GM12874 (cell line): ENCODE measurements around the gene RASSF7.

Source experiments
- CTCF ChIP-seq: IDR thresholded peaks from 2 replicates; pipeline ENCODE4 v1.5.1; 2011; ENCODE audit warnings: low read depth, mild to moderate bottlenecking, control low read depth, low read length, moderate library complexity; ENCODE audit not compliant: insufficient read depth

Gene RASSF7

GRCh38 chr11:520428-521176 lies 40.2 kb upstream of the RASSF7 start:
- no peak for TF ChIP-seq CTCF

GRCh38 chr11:521177-521688 lies 39.5 kb upstream of the RASSF7 start:
- TF ChIP-seq CTCF = no peak

- TF ChIP-seq CTCF = no peak
These were observed 34.6 kb upstream of the RASSF7 start for GRCh38 chr11:526192-526591.

- no peak for TF ChIP-seq CTCF
These were observed 32.5 kb upstream of the RASSF7 start for GRCh38 chr11:528166-528814.

GRCh38 chr11:528815-529727 lies 31.7 kb upstream of the RASSF7 start:
- no peak for TF ChIP-seq CTCF

- TF ChIP-seq CTCF = no peak
These were observed 30.9 kb upstream of the RASSF7 start for GRCh38 chr11:529728-530411.
